K562 (cell line): ENCODE data around the gene CUL9. TPM values are rescaled to one million over a fixed set of nuclear protein-coding genes. Genes with fewer than 3 reads are reported as not detected.
A peak's percentile ranks its signal among the peaks of the same experiment; 100 is the strongest.

Source experiments
- BRCA1 ChIP-seq, 2 experiments: fragments of 450-650 bp in 1 of 2; sonication (generic) in 1 of 2; formaldehyde crosslinking in 1 of 2; IDR thresholded peaks; 2 replicates each; pipeline versions ENCODE4 v1.5.0 to v1.6.1; 2017 to 2020; ENCODE audit warnings: mild to moderate bottlenecking in 1 of 2, missing genetic modification reagents in 1 of 2
- CHCHD3 ChIP-seq: fragments of 250-450 bp; sonication (Bioruptor Pico); IDR thresholded peaks from 2 replicates; pipeline ENCODE4 v2.1.2; 2022; ENCODE audit warnings: mild to moderate bottlenecking
- CXXC5 ChIP-seq: fragments of 250-450 bp; sonication (Bioruptor Pico); IDR thresholded peaks from 2 replicates; pipeline ENCODE4 v1.8.0; 2022; ENCODE audit warnings: inconsistent platforms, mild to moderate bottlenecking, moderate library complexity
- ESRRB ChIP-seq: fragments of 250-450 bp; sonication (Bioruptor Pico); IDR thresholded peaks from 2 replicates; pipeline ENCODE4 v1.5.0; 2020; ENCODE audit warnings: mild to moderate bottlenecking, moderate library complexity, borderline replicate concordance
- FOSL1 ChIP-seq: fragments of 200-800 bp; sonication (Bioruptor generic); conservative IDR thresholded peaks from 2 replicates; pipeline ENCODE4 v1.6.1; 2016; ENCODE audit warnings: missing genetic modification characterization, missing compliant biosample characterization
- FOXJ2 ChIP-seq: fragments of 200-800 bp; sonication (Bioruptor generic); IDR thresholded peaks from 2 replicates; pipeline ENCODE4 v1.6.1; 2016; ENCODE audit warnings: missing genetic modification characterization, missing compliant biosample characterization
- HMG20A ChIP-seq: fragments of 450-650 bp; formaldehyde crosslinking; conservative IDR thresholded peaks from 2 replicates; pipeline ENCODE4 v1.4.0; 2020; ENCODE audit warnings: mild to moderate bottlenecking, mixed read lengths
- KDM1A ChIP-seq, 2 experiments: fragments of 450-650 bp; IDR thresholded peaks; 2 replicates each; pipeline ENCODE4 v1.6.1; 2016; ENCODE audit warnings: mild to moderate bottlenecking in 2 of 2
- NEUROD1 ChIP-seq: fragments of 150-350 bp; IDR thresholded peaks from 2 replicates; pipeline ENCODE4 v1.6.1; 2014; ENCODE audit warnings: borderline replicate concordance, low read length, low read depth; ENCODE audit not compliant: partially characterized antibody
- PHB ChIP-seq: fragments of 250-450 bp; sonication (Bioruptor Pico); IDR thresholded peaks from 2 replicates; pipeline ENCODE4 v1.5.0; 2021
- POLR2H ChIP-seq: IDR thresholded peaks from 2 replicates; pipeline ENCODE4 v1.6.1; 2016; ENCODE audit warnings: missing genetic modification characterization, low read depth, mild to moderate bottlenecking, control low read depth, missing compliant biosample characterization, moderate library complexity
- SIN3B ChIP-seq: fragments of 450-650 bp; IDR thresholded peaks from 2 replicates; pipeline ENCODE4 v1.6.1; 2017; ENCODE audit warnings: low read depth, mild to moderate bottlenecking, moderate library complexity
- SMAD4 ChIP-seq: fragments of 250-450 bp; sonication (Bioruptor Pico); conservative IDR thresholded peaks from 2 replicates; pipeline ENCODE4 v1.8.0; 2021; ENCODE audit warnings: inconsistent platforms, mild to moderate bottlenecking, moderate library complexity
- SMARCA4 ChIP-seq: fragments of 450-650 bp; IDR thresholded peaks from 2 replicates; pipeline ENCODE4 v1.6.1; 2016
- ZBTB7A ChIP-seq: IDR thresholded peaks from 2 replicates; pipeline ENCODE4 v1.6.1; 2011; ENCODE audit warnings: low read depth, mild to moderate bottlenecking, low read length, moderate library complexity, borderline replicate concordance; ENCODE audit not compliant: control insufficient read depth
- ZFP1 ChIP-seq: fragments of 450-650 bp; formaldehyde crosslinking; IDR thresholded peaks from 2 replicates; pipeline ENCODE4 v1.4.0; 2020; ENCODE audit warnings: mild to moderate bottlenecking, mixed read lengths
- ZKSCAN3 ChIP-seq: fragments of 250-450 bp; sonication (Bioruptor Pico); IDR thresholded peaks from 2 replicates; pipeline ENCODE4 v1.4.0; 2020
- ZNF583 ChIP-seq: fragments of 250-450 bp; sonication (Bioruptor Pico); IDR thresholded peaks from 2 replicates; pipeline ENCODE4 v1.4.0; 2020
- ZNF75A ChIP-seq: fragments of 450-650 bp; formaldehyde crosslinking; IDR thresholded peaks from 2 replicates; pipeline ENCODE4 v1.4.0; 2020; ENCODE audit warnings: mild to moderate bottlenecking
- polyA plus RNA-seq, 8 experiments: library from polyadenylated mRNA; depleted of rRNA in 4 of 8; stranded (reverse) in 5 of 8; unstranded in 3 of 8; fragments of >200 nt; fragmentation: Nextera tagmentation in 2 of 8; fragmentation: Illumina TruSeq in 1 of 8; extraction: Ambion mirVana in 2 of 8; extraction: Trizol in 1 of 8; gene quantifications; 2 replicates each; pipeline versions ENCODE4 v1.2.1 to v1.2.3, GENCODE V29; 2011 to 2014; ENCODE audit warnings: inconsistent platforms in 1 of 8, missing spikeins in 1 of 8
- total RNA-seq, 7 experiments: library from RNA; depleted of rRNA in 6 of 7; stranded (reverse); fragments of >200 nt in 6 of 7; fragmentation: Illumina TruSeq in 2 of 7; extraction: Trizol in 2 of 7; gene quantifications; 2 replicates each; pipeline versions ENCODE4 v1.2.1 to v1.2.3, GENCODE V29; 2011 to 2021; ENCODE audit warnings: low replicate concordance in 1 of 7
- TF ChIP-seq, protein P1 (sequence below): sonication (generic); formaldehyde crosslinking; IDR thresholded peaks from 2 replicates; pipeline ENCODE4 v1.8.1; 2023; ENCODE audit warnings: mild to moderate bottlenecking, missing genetic modification reagents
- TF ChIP-seq, protein P2 (sequence below): fragments of 250-450 bp; sonication (Bioruptor Pico); IDR thresholded peaks from 2 replicates; pipeline ENCODE4 v1.8.0; 2022; ENCODE audit warnings: inconsistent platforms, mild to moderate bottlenecking, moderate library complexity, borderline replicate concordance
- TF ChIP-seq, protein P3 (sequence below): sonication (generic); formaldehyde crosslinking; IDR thresholded peaks from 2 replicates; pipeline ENCODE4 v1.8.1; 2023; ENCODE audit warnings: mild to moderate bottlenecking, missing genetic modification reagents
- TF ChIP-seq, protein P4 (sequence below): sonication (generic); formaldehyde crosslinking; IDR thresholded peaks from 2 replicates; pipeline ENCODE4 v1.8.1; 2023; ENCODE audit warnings: mild to moderate bottlenecking, missing genetic modification reagents

Gene CUL9
- total and polyA plus RNA-seq, 9 of the 15 experiments (the other 6 are each of a cell fraction or from before 2014, with no cell fraction given): 0.50 to 20.7 (median 6.6) TPM

DNA sequence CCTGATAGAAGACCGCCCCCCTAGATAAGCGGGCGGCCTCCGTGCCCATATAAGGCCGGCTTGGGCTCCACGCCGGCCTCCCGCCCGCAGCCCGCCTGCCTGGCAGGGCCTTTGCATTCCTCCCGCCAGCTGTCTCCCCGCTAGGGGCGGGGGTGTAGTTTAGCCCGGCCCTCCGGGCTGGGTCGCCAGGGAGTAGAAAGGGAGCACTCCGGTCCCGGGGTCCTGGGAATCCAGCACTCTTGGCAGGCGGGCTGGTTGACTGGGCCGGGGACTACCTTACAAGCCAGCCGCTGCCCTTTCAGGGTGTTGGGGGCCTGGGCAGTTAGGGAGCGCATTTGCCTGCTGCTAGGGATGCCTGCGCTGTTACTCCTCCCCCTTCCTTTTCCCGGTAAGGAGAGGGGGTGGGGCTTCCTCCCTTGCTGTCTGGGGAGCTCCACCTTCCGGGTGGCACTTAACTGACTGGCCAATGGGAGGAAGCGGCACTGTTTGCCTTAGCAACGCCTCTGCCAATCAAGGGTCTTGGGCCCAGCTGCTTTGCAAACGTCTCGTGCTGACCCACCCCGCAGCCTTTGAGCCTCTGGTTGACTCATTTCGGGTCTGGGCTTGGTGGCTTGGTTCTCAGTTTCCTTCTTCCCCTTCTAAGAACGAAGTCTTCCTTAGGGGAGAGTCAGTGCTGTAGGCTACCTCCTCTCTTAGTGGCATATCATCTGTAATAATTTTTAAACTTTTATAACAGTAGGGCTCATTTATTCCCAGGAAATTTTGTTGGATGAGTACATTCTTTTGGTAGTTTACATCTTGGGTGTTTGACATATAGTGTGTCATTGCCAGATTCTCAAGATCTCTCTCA lies 7.5 kb upstream of the CUL9 start (continued):
- peak; percentile 99 for TF ChIP-seq NEUROD1
- peak; percentile 89 for TF ChIP-seq FOSL1 (tag)
- TF ChIP-seq, protein P1, sequence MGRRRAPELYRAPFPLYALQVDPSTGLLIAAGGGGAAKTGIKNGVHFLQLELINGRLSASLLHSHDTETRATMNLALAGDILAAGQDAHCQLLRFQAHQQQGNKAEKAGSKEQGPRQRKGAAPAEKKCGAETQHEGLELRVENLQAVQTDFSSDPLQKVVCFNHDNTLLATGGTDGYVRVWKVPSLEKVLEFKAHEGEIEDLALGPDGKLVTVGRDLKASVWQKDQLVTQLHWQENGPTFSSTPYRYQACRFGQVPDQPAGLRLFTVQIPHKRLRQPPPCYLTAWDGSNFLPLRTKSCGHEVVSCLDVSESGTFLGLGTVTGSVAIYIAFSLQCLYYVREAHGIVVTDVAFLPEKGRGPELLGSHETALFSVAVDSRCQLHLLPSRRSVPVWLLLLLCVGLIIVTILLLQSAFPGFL (CRISPR knock-in tag): peak; percentile 66; the same call in 1 of the 2 replicates
- TF ChIP-seq ZBTB7A: peak; percentile 17; the same call in 1 of the 2 replicates
- TF ChIP-seq ZFP1 (CRISPR knock-in tag): no peak
- no peak for TF ChIP-seq HMG20A (CRISPR knock-in tag)
- peak; percentile 98 for TF ChIP-seq FOXJ2
- TF ChIP-seq PHB (CRISPR knock-in tag): peak; percentile 79; the same call in 1 of the 2 replicates
- TF ChIP-seq SMAD4 (CRISPR knock-in tag): peak; percentile 70
- TF ChIP-seq BRCA1 (IDR thresholded peaks at IDR 0.05): no peak
- TF ChIP-seq BRCA1 (CRISPR knock-in tag; IDR thresholded peaks at IDR 0.05): no peak
- TF ChIP-seq ESRRB (CRISPR knock-in tag): no peak
- TF ChIP-seq ZNF583 (CRISPR knock-in tag): 0 out of 2 replicates have a peak, but pooled peaks have one; percentile 30
- TF ChIP-seq, protein P2, sequence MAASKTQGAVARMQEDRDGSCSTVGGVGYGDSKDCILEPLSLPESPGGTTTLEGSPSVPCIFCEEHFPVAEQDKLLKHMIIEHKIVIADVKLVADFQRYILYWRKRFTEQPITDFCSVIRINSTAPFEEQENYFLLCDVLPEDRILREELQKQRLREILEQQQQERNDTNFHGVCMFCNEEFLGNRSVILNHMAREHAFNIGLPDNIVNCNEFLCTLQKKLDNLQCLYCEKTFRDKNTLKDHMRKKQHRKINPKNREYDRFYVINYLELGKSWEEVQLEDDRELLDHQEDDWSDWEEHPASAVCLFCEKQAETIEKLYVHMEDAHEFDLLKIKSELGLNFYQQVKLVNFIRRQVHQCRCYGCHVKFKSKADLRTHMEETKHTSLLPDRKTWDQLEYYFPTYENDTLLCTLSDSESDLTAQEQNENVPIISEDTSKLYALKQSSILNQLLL (CRISPR knock-in tag): peak; percentile 38; the same call in 1 of the 2 replicates
- no peak for TF ChIP-seq SIN3B
- TF ChIP-seq CXXC5: peak; percentile 34; the same call in 1 of the 2 replicates
- TF ChIP-seq, protein P3, sequence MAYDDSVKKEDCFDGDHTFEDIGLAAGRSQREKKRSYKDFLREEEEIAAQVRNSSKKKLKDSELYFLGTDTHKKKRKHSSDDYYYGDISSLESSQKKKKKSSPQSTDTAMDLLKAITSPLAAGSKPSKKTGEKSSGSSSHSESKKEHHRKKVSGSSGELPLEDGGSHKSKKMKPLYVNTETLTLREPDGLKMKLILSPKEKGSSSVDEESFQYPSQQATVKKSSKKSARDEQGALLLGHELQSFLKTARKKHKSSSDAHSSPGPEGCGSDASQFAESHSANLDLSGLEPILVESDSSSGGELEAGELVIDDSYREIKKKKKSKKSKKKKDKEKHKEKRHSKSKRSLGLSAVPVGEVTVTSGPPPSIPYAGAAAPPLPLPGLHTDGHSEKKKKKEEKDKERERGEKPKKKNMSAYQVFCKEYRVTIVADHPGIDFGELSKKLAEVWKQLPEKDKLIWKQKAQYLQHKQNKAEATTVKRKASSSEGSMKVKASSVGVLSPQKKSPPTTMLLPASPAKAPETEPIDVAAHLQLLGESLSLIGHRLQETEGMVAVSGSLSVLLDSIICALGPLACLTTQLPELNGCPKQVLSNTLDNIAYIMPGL (CRISPR knock-in tag): 0 out of 2 replicates have a peak, but pooled peaks have one; percentile 6
- TF ChIP-seq ZKSCAN3: no peak
- TF ChIP-seq ZNF75A (CRISPR knock-in tag): no peak
- TF ChIP-seq, protein P4, sequence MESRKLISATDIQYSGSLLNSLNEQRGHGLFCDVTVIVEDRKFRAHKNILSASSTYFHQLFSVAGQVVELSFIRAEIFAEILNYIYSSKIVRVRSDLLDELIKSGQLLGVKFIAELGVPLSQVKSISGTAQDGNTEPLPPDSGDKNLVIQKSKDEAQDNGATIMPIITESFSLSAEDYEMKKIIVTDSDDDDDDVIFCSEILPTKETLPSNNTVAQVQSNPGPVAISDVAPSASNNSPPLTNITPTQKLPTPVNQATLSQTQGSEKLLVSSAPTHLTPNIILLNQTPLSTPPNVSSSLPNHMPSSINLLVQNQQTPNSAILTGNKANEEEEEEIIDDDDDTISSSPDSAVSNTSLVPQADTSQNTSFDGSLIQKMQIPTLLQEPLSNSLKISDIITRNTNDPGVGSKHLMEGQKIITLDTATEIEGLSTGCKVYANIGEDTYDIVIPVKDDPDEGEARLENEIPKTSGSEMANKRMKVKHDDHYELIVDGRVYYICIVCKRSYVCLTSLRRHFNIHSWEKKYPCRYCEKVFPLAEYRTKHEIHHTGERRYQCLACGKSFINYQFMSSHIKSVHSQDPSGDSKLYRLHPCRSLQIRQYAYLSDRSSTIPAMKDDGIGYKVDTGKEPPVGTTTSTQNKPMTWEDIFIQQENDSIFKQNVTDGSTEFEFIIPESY (CRISPR knock-in tag): peak; percentile 94
- TF ChIP-seq KDM1A (IDR thresholded peaks at IDR 0.05): no peak
- TF ChIP-seq CHCHD3 (CRISPR knock-in tag): no peak
- TF ChIP-seq SMARCA4: no peak
- no peak for TF ChIP-seq POLR2H (tag)
